Measurements from ENCODE around the gene SSH2.

Gene SSH2

DNA sequence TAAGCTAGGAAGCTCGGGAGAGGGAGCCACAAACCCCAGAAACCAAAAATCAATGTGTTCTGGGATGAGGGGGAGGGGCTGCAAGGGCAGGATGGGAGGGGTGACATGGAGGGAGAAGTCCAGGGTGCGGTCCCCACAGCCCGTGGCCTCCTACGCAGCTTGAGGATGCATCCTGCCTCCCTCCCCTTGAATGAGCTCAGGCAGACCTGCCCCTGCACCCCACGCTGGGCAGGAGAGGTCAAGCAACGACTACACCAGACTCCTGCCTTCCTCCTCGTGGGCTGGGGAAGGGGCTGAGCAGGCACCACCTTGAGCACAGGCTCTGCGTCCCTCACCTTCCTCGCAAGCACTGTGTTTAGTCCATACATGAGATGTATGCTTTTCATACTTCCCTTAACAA, 333.2 kb downstream of the SSH2 start:
- Histone ChIP-seq H3K4me3 (IDR thresholded peaks at IDR 0.05; ENCODE audit: insufficient read depth, low read depth, low read length) (no peak overlapping the region), H3K4me1 (ENCODE audit: low read depth, poor library complexity, severe bottlenecking) (peaks cover 34% of the 10 kb centered on the region), H2AFZ (ENCODE audit: low read depth) (no peak overlapping the region), H4K20me1 (ENCODE audit: insufficient read depth) (no peaks in the 10 kb centered on the region), H3K36me3 (ENCODE audit: insufficient read depth) (no peaks in the 10 kb centered on the region), H3K27ac (no peak overlapping the region), H3K9ac (no peak overlapping the region), H3K4me2 (no peak overlapping the region), H3K79me2 (ENCODE audit: insufficient read depth, low read depth) (no peaks in the 10 kb centered on the region), H3K27me3 (ENCODE audit: insufficient read depth, low read depth) (no peaks in the 10 kb centered on the region)
- TF ChIP-seq, protein P1, sequence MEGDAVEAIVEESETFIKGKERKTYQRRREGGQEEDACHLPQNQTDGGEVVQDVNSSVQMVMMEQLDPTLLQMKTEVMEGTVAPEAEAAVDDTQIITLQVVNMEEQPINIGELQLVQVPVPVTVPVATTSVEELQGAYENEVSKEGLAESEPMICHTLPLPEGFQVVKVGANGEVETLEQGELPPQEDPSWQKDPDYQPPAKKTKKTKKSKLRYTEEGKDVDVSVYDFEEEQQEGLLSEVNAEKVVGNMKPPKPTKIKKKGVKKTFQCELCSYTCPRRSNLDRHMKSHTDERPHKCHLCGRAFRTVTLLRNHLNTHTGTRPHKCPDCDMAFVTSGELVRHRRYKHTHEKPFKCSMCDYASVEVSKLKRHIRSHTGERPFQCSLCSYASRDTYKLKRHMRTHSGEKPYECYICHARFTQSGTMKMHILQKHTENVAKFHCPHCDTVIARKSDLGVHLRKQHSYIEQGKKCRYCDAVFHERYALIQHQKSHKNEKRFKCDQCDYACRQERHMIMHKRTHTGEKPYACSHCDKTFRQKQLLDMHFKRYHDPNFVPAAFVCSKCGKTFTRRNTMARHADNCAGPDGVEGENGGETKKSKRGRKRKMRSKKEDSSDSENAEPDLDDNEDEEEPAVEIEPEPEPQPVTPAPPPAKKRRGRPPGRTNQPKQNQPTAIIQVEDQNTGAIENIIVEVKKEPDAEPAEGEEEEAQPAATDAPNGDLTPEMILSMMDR (conservative IDR thresholded peaks at IDR 0.05; ENCODE audit: low read depth, low read length), result no peak

DNA sequence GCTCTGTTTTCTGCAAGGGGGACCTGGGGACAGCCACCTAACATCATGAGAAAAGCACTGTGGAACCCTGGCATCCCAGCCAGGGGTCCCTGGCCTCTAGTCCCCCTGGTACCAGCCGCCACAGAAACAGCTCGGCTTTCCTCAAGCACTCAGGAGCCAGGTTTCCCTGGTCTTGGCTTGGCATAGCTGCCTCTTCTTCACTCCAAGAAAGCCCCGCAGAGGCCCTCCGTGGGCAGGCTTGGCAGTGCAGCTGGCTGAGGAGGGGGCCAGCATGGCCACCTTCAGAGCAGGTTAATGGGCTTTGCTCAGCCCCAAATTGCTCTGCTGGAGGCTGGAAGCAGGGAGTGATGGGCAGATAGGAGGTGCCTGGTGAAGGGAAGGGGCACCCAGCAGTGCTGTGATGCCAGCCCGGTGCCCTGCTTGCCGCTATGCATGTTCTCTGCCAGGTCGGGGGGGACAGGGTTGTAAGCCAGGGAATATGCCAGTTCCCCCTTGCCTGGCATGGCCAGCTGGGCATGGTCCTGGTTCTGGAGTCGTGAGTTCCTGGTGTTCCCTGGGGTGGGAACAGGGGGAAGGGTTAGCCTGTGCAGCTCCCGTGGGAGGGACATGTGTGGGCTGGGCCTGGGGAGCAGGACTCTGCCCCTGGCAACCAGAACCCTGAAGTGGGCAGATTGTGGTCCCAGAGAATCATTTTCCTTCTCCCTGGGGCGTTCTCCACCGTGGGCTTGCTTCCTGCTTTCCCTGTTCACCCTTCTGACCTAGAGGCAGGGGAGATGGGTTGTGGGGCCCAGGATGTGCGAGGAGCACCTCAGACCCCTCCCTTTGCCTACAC, 333.9 kb downstream of the SSH2 start:
- Histone ChIP-seq H3K79me2 (ENCODE audit: insufficient read depth, low read depth) (no peaks in the 10 kb centered on the region), H3K4me3 (IDR thresholded peaks at IDR 0.05; ENCODE audit: insufficient read depth, low read depth, low read length) (no peak overlapping the region), H3K27me3 (ENCODE audit: insufficient read depth, low read depth) (no peaks in the 10 kb centered on the region), H3K4me2 (no peak overlapping the region), H4K20me1 (ENCODE audit: insufficient read depth) (no peaks in the 10 kb centered on the region), H2AFZ (ENCODE audit: low read depth) (no peak overlapping the region), H3K36me3 (ENCODE audit: insufficient read depth) (no peaks in the 10 kb centered on the region), H3K9ac (no peak overlapping the region), H3K27ac (no peak overlapping the region), H3K4me1 (ENCODE audit: low read depth, poor library complexity, severe bottlenecking) (peaks cover 33% of the 10 kb centered on the region)
- TF ChIP-seq, protein P1 (conservative IDR thresholded peaks at IDR 0.05; ENCODE audit: low read depth, low read length), result no peak

DNA sequence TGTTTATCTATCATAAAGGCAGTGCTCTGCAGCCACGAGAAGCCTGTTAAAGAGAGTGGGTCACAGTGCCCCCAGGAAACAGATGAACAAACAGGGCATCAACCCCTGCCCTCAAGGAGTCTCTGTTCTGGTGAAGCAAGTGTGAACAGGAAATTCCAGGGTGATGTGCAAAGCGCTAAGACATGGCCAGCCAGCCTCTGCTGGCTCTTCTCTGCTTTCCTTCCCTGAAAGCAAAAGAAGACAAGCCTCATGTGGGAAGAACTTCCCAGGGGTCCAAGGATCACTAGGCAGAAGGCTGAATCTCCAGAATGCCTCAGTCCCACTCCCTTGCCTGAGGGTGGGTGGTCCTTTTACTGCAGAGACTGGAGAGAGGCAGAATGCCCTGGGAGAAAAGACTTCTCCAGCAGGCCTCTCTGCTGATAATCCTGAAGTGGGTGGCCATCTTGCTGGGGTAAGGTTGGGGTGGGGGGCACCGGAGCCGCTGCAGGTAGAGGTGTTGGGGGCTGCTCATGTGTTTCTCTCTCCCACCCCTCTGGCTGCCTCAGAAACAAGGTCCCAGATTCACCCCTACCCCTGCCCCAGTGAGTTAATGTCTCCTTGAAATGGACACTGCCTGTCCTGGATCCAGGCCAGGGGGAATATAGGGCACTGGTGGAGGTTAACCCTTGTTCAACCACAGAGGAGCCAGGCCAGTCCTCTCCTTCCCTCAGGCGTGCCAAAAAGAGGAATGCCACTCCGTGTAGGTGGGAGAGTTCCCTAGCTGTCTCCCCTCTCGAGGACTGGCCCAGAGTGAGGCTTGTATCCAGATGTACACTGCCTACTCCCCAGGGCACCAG, 334.7 kb downstream of the SSH2 start:
- H3K79me2 ChIP-seq (ENCODE audit: insufficient read depth, low read depth), result no peaks in the 10 kb centered on the region
- H3K27me3 ChIP-seq (ENCODE audit: insufficient read depth, low read depth), result no peaks in the 10 kb centered on the region
- H3K27ac ChIP-seq, result no peak overlapping the region
- no peak overlapping the region for H2AFZ ChIP-seq (ENCODE audit: low read depth)
- no peak overlapping the region for H3K4me3 ChIP-seq (IDR thresholded peaks at IDR 0.05; ENCODE audit: insufficient read depth, low read depth, low read length)
- H4K20me1 ChIP-seq (ENCODE audit: insufficient read depth), result no peaks in the 10 kb centered on the region
- no peaks in the 10 kb centered on the region for H3K36me3 ChIP-seq (ENCODE audit: insufficient read depth)
- peaks cover 25% of the 10 kb centered on the region for H3K4me1 ChIP-seq (ENCODE audit: low read depth, poor library complexity, severe bottlenecking)
- H3K4me2 ChIP-seq, result no peak overlapping the region
- H3K9ac ChIP-seq, result no peak overlapping the region
- TF ChIP-seq, protein P1 (conservative IDR thresholded peaks at IDR 0.05; ENCODE audit: low read depth, low read length), result no peak

DNA sequence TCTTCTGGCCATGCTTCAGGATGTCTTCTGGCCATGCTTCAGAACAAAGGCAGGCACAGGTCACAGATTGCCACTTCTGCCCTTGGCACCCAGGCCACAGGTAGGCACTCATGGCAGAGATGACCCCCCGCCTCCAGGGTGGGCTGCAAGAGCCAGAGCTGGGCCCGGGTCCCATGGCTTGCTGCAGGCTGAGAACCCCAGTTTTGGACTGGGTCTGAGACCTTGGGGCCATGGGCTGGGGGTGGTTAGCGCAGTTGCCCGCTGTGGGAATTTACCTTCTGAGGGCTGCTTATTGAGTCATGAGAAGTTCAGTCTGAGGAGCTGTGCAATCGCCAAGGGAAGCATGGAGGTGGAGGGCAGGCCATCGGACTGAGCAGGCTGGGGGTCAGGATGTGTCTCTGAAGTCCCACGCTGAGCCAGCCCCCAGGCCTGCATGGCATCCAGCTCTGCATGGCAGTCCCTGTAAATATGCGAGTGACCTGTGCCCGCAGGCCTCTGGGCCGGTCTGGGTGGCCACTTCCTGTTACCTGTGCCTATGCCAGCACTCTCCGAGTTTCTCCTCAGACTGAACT, 335.4 kb downstream of the SSH2 start:
- H3K79me2 ChIP-seq (ENCODE audit: insufficient read depth, low read depth), result no peaks in the 10 kb centered on the region
- peaks cover 27% of the 10 kb centered on the region for H3K4me1 ChIP-seq (ENCODE audit: low read depth, poor library complexity, severe bottlenecking)
- TF ChIP-seq, protein P1 (conservative IDR thresholded peaks at IDR 0.05; ENCODE audit: low read depth, low read length), result no peak
- no peak overlapping the region for H3K9ac ChIP-seq
- H3K4me3 ChIP-seq (IDR thresholded peaks at IDR 0.05; ENCODE audit: insufficient read depth, low read depth, low read length), result no peak overlapping the region
- no peak overlapping the region for H3K27ac ChIP-seq
- no peaks in the 10 kb centered on the region for H3K27me3 ChIP-seq (ENCODE audit: insufficient read depth, low read depth)
- H4K20me1 ChIP-seq (ENCODE audit: insufficient read depth), result no peaks in the 10 kb centered on the region
- peak overlapping the region; percentile 78; the same call in 1 of the 2 replicates for H3K4me2 ChIP-seq
- no peak overlapping the region for H2AFZ ChIP-seq (ENCODE audit: low read depth)
- no peaks in the 10 kb centered on the region for H3K36me3 ChIP-seq (ENCODE audit: insufficient read depth)

Measured in KMS-11 (cell line).